Fibroblast of lung (primary cell): Measurements from ENCODE around the gene TMED5. TPM values are rescaled to one million over a fixed set of nuclear protein-coding genes. Genes with fewer than 3 reads are reported as not detected.

ENCODE experiments used
- DNase-seq, 2 donors: peaks; one replicate each; pipeline versions ENCODE4 v3.0.0 to v3.0.0-alpha.2; 2010; ENCODE audit warnings: low read depth in 2 of 2
- H2AFZ ChIP-seq: 2 replicates; pipeline ENCODE4 v1.5.1; 2012; ENCODE audit warnings: low read length, control low read depth, inconsistent platforms
- H3K27ac ChIP-seq: 2 replicates; pipeline ENCODE4 v1.5.1; 2011; ENCODE audit warnings: low read length, control low read depth; ENCODE audit not compliant: insufficient read depth
- H3K27me3 ChIP-seq: 2 replicates; pipeline ENCODE4 v1.5.1; 2011; ENCODE audit warnings: mild to moderate bottlenecking, low read length; ENCODE audit not compliant: control insufficient read depth, insufficient read depth
- H3K36me3 ChIP-seq: 2 replicates; pipeline ENCODE4 v1.5.1; 2011; ENCODE audit warnings: low read length; ENCODE audit not compliant: control insufficient read depth, insufficient read depth
- H3K4me1 ChIP-seq: 2 replicates; pipeline ENCODE4 v1.5.1; 2011; ENCODE audit warnings: low read length; ENCODE audit not compliant: control insufficient read depth, insufficient read depth; ENCODE audit errors: extremely low read depth
- H3K4me2 ChIP-seq: 2 replicates; pipeline ENCODE4 v1.5.1; 2011; ENCODE audit warnings: low read length, control low read depth; ENCODE audit not compliant: insufficient read depth; ENCODE audit errors: extremely low read depth
- H3K4me3 ChIP-seq, 4 experiments: fragments of 200-600 bp in 1 of 4; sonication (generic) in 1 of 4; replicated peaks in 1 of 4; 2 replicates each; pipeline ENCODE4 v1.5.1; 2011 to 2016; ENCODE audit warnings: low read length in 4 of 4, low read depth in 3 of 4, mild to moderate bottlenecking in 3 of 4, control low read depth in 2 of 4, inconsistent platforms in 1 of 4, mixed read lengths in 1 of 4; ENCODE audit not compliant: insufficient read depth in 1 of 4; ENCODE audit errors: control extremely low read depth in 1 of 4
- H3K79me2 ChIP-seq: 2 replicates; pipeline ENCODE4 v1.5.1; 2012; ENCODE audit warnings: mild to moderate bottlenecking, low read length, inconsistent platforms; ENCODE audit not compliant: control insufficient read depth, insufficient read depth
- H3K9ac ChIP-seq: 2 replicates; pipeline ENCODE4 v1.5.1; 2011; ENCODE audit warnings: mild to moderate bottlenecking, low read length, control low read depth; ENCODE audit not compliant: insufficient read depth
- H3K9me3 ChIP-seq: 2 replicates; pipeline ENCODE4 v1.5.1; 2012; ENCODE audit warnings: low read depth, low read length; ENCODE audit not compliant: control insufficient read depth, insufficient read depth
- H4K20me1 ChIP-seq: 2 replicates; pipeline ENCODE4 v1.5.1; 2011; ENCODE audit warnings: low read length; ENCODE audit not compliant: control insufficient read depth, insufficient read depth; ENCODE audit errors: extremely low read depth
- EZH2 ChIP-seq: IDR thresholded peaks from 2 replicates; pipeline ENCODE4 v1.5.1; 2012; ENCODE audit warnings: low read length, control low read depth, mild to moderate bottlenecking; ENCODE audit errors: missing control alignments
- polyA plus RNA-seq, 2 donors: library from polyadenylated mRNA; depleted of rRNA in 1 of 2; stranded (reverse) in 1 of 2; unstranded in 1 of 2; fragments of >200 nt; gene quantifications; 2 replicates each; pipeline ENCODE4 v1.2.1, GENCODE V29; 2011 to 2012; ENCODE audit warnings: missing spikeins in 1 of 2
- total RNA-seq: library from RNA; depleted of rRNA; stranded (reverse); fragments of >200 nt; gene quantifications from 2 replicates; pipeline ENCODE4 v1.2.1, GENCODE V29; 2014
- TF ChIP-seq, protein P1 (sequence below), 2 donors: IDR thresholded peaks in 1 of 2; conservative IDR thresholded peaks in 1 of 2; 1 replicate in 1 of 2; 2 replicates in 1 of 2; pipeline ENCODE4 v1.5.1; 2011 to 2012; ENCODE audit warnings: low read length in 2 of 2, control low read depth in 1 of 2, inconsistent platforms in 1 of 2, low read depth in 1 of 2, mild to moderate bottlenecking in 1 of 2

The TMED5 gene
- total and polyA plus RNA-seq, 2 donors (not counting 1 experiment from before 2014, with no cell fraction given): 56.0 to 82.6 TPM

DNA sequence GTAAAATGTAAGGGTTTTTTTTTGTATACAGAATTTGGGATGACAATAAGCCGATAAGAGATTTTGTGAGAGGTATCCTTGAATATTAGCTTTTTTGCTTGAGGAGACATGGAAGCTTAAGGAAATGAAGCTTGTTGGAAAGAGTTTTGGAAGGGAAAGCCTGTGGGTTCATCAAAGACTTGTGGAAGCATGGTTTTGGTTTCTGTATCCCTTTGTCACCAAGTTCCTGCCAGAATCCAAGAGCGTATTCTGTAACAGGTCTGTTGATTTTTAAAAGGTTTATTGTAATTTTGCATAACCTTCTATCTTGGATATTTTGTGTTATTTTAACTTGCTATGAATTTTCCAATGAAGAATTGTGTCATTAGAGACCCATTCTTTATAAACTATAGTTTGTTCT lies 38.1 kb downstream of the TMED5 start:
- TF ChIP-seq, protein P1, sequence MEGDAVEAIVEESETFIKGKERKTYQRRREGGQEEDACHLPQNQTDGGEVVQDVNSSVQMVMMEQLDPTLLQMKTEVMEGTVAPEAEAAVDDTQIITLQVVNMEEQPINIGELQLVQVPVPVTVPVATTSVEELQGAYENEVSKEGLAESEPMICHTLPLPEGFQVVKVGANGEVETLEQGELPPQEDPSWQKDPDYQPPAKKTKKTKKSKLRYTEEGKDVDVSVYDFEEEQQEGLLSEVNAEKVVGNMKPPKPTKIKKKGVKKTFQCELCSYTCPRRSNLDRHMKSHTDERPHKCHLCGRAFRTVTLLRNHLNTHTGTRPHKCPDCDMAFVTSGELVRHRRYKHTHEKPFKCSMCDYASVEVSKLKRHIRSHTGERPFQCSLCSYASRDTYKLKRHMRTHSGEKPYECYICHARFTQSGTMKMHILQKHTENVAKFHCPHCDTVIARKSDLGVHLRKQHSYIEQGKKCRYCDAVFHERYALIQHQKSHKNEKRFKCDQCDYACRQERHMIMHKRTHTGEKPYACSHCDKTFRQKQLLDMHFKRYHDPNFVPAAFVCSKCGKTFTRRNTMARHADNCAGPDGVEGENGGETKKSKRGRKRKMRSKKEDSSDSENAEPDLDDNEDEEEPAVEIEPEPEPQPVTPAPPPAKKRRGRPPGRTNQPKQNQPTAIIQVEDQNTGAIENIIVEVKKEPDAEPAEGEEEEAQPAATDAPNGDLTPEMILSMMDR (conservative IDR thresholded peaks at IDR 0.05 in 1 of 2, IDR thresholded peaks at IDR 0.05 in 1 of 2; ENCODE audit: low read depth in 1 of 2, low read length in 2 of 2): no peak
- no peak for TF ChIP-seq EZH2
- no peak overlapping the region for H3K9ac ChIP-seq
- H3K36me3 ChIP-seq: no peaks in the 10 kb centered on the region
- H3K9me3 ChIP-seq: no peaks in the 10 kb centered on the region
- no peak overlapping the region for H3K4me2 ChIP-seq
- DNase-seq: no peak
- H3K79me2 ChIP-seq: no peaks in the 10 kb centered on the region
- no peaks in the 10 kb centered on the region for H3K4me1 ChIP-seq
- no peak overlapping the region for H3K27ac ChIP-seq
- no peaks in the 10 kb centered on the region for H3K27me3 ChIP-seq
- no peak overlapping the region for H3K4me3 ChIP-seq
- no peak overlapping the region for H2AFZ ChIP-seq
- no peaks in the 10 kb centered on the region for H4K20me1 ChIP-seq

DNA sequence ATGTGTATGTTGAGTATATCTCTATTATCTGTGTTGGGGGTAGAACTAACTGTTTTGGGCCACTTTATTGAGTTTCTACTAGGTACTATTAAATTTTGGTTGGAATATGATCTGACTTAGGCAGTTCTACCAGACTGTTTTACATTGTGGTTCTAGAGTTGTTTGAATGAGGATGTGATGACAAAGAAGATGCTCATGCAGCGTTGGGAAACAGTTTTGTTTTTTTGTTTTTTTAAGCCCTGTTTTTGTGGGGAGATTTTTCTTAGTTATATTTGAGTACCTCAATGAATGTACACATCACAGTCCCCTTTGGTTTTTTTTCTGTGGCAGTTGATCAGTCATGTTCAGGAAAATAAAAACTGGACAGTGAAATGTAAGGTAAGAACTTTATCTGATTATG lies 40.1 kb downstream of the TMED5 start:
- no peaks in the 10 kb centered on the region for H3K4me1 ChIP-seq
- TF ChIP-seq, protein P1 (conservative IDR thresholded peaks at IDR 0.05 in 1 of 2, IDR thresholded peaks at IDR 0.05 in 1 of 2; ENCODE audit: low read depth in 1 of 2, low read length in 2 of 2): no peak
- TF ChIP-seq EZH2: no peak
- H4K20me1 ChIP-seq: no peaks in the 10 kb centered on the region
- H3K4me2 ChIP-seq: no peak overlapping the region
- H2AFZ ChIP-seq: no peak overlapping the region
- no peaks in the 10 kb centered on the region for H3K9me3 ChIP-seq
- H3K27me3 ChIP-seq: no peaks in the 10 kb centered on the region
- no peak for DNase-seq
- H3K9ac ChIP-seq: no peak overlapping the region
- no peaks in the 10 kb centered on the region for H3K79me2 ChIP-seq
- no peak overlapping the region for H3K4me3 ChIP-seq
- H3K27ac ChIP-seq: no peak overlapping the region
- H3K36me3 ChIP-seq: peaks cover 5% of the 10 kb centered on the region

DNA sequence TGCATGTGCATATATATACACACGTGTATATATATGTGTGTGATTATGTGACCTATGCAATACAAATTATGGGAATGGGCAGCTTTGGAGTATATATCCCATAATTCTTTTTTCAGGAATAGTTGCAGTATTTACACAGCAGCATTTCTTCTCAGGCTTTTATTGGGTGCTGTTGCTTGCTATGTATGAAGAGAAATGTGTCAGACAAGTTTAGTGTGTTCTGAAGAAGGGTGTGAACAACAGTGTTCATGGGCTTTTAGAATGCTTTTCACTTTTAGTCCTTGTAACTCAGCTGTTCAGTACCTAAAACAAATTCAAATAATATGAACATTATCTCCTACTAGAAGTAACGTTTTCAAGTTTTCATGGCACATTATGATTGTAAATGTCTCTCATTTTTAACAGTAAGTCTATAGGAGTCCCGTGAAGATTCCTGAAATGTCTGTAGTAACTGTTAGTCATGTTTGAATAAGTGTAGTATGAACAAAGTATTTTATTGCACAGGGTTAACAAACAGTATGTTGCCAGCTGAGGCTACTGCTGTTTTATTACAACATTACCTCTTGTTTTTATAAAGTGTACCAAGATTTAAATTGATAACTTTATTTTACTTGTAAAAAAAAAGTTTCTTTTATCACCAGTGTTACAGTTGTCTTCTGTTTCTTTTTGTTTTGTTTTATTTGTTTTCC lies 42.5 kb downstream of the TMED5 start:
- Histone ChIP-seq H3K79me2 (no peaks in the 10 kb centered on the region), H3K4me2 (no peak overlapping the region), H3K27ac (no peak overlapping the region), H3K4me1 (no peaks in the 10 kb centered on the region), H3K9ac (no peak overlapping the region), H4K20me1 (no peaks in the 10 kb centered on the region), H3K4me3 (no peak overlapping the region), H3K9me3 (no peaks in the 10 kb centered on the region), H2AFZ (no peak overlapping the region), H3K36me3 (peaks cover 5% of the 10 kb centered on the region), H3K27me3 (no peaks in the 10 kb centered on the region)
- DNase-seq: no peak
- TF ChIP-seq, protein P1 (conservative IDR thresholded peaks at IDR 0.05 in 1 of 2, IDR thresholded peaks at IDR 0.05 in 1 of 2; ENCODE audit: low read depth in 1 of 2, low read length in 2 of 2): no peak
- no peak for TF ChIP-seq EZH2
